ENCODE results near the gene LY6G5C.
A peak's percentile ranks its signal among the peaks of the same experiment; 100 is the strongest.

The LY6G5C gene, protein sequence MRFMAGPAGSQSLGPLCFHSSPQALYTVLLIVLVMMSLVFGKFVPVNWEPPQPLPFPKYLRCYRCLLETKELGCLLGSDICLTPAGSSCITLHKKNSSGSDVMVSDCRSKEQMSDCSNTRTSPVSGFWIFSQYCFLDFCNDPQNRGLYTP

DNA sequence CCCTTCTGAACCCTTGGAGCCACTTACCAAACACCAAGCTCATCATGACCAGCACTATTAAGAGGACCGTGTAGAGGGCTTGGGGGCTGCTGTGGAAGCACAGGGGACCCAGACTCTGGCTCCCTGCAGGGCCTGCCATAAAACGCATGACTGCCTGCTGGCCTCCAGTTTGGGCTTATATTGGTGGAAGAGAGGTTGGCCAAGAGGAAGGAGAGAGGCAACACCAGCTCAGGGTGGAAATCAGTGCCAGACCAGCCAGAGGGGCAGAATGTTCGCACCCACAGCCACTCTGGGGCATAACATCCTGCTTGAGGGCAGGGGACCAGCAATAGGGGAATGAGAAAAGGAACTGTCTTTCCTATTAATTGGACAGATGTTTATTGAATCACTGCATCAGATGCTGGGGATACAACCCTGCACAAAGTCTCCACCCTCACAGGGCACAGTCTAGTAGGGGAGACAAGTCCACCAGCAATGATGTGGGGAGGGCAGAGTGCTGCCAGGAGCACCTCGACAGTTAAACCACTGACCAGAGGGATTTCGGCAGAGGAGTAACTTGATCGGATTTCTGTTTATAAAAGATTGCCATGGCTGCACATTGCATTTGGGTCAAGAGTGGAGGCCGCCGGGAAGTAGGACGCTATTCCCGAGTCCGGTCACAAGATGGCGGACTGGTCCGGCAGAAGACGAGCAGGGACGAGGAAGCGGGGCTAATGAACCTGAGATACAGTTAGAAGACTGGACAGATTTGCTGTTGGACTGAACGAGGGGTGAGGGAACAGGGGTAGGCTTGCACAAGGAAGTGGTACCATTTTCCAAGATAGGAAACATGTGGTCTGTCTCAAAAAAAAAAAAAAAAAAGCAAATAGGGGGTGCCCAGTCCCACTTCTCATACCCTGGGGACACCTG is at the start of gene LY6G5C:
TSS of gene LY6G5C (minus strand) at position 842 of the 909 bp plus-strand sequence. CDS start at position 148, 694 bp downstream.
- DNase-seq, result peak; percentile 85

DNA sequence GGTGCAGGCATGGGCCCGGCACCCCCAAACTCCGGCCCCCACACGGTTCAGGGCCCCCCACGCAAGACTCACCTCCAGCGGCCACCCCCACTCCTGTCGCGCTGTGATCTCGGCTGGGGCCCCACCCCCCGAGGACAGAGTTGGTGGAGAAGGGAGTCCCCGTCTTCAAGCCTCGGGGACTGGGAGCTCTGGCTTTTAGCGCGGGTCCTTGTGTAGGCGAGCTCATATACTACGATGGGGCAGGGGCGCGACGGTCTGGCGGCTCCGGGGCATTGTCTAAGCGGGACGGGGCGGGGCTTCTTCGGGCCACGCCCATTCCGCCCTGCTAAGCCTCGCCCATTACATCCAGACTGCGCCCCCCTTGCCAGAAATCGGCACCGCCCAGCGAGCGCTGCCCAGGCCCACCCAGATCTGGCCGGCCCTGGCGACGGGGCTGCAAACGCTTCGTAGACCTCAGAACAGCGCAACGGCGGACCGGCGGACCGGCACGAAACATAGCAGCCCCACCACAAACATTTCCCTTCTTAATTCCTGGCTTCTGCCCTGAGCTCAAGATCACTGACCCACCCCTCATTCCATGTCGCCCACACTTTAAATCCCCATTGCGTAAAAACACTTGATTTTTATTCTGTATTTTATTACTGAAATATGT is 49.2 kb upstream of the LY6G5C start:
- DNase-seq, result peak; percentile 91

DNA sequence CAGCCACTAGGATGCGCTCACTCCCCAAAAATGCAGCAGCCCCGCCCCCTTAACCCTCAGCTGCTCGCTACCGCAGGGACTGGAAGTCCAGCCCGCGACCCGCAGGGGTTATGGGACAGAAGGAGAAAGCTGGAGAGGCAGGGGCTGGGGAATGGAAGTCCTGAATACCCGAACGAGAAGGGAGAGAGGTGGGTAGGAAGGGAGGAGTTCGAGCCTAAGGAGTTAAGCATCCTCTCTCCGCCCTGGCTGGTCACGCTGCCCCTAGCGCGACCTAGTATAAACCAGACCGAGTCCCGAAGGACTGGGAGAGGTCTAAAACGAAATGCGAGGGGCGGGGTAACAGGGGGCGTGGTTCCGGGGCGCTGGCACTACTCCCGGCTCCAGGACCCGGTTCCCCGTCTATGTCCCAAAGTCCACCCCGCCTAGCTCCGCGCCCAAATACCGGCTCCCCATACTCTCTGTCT is 48.7 kb upstream of the LY6G5C start:
- DNase-seq, result peak; percentile 90

DNA sequence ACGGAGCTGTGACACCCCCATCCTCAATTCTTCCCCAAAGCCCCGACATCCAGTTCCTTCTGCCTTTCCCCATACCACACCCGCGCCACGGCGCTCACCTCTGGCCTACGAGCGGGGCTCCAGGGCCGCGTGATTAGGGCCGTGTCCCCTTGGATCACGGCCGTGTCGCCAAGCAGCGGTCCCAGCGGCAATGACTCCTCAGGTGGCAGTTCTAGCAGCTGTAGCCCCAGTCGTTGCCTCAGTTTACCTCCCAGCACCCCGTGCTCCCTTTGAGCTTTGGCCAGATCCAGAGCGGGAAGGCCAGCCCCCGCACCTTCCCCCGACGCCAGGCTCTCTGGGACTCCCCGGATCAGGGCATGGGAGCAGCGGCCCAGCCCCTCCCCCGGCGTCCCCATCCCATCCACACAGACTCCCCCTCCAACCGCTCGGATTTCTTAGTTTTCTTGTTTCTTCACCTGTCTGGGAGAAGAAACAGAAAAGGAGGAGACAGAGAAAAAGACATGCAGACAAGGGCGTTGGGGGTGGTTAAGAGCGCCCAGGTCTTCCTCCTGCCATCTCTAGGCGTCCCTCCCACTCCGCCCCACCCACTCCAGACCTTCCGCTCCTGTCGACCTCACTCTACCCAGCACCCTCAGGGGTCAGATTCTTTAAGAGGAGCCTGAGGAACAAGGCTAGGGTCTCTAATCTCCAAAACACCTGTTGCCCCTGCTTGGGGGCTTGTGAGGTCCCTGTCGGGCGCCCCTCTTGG is 48.1 kb upstream of the LY6G5C start, which contains the start of gene DDAH2:
TSS of gene DDAH2 (minus strand) at position 533 of the 748 bp plus-strand sequence. CDS start at position 395, 138 bp downstream.
- DNase-seq, result no peak

DNA sequence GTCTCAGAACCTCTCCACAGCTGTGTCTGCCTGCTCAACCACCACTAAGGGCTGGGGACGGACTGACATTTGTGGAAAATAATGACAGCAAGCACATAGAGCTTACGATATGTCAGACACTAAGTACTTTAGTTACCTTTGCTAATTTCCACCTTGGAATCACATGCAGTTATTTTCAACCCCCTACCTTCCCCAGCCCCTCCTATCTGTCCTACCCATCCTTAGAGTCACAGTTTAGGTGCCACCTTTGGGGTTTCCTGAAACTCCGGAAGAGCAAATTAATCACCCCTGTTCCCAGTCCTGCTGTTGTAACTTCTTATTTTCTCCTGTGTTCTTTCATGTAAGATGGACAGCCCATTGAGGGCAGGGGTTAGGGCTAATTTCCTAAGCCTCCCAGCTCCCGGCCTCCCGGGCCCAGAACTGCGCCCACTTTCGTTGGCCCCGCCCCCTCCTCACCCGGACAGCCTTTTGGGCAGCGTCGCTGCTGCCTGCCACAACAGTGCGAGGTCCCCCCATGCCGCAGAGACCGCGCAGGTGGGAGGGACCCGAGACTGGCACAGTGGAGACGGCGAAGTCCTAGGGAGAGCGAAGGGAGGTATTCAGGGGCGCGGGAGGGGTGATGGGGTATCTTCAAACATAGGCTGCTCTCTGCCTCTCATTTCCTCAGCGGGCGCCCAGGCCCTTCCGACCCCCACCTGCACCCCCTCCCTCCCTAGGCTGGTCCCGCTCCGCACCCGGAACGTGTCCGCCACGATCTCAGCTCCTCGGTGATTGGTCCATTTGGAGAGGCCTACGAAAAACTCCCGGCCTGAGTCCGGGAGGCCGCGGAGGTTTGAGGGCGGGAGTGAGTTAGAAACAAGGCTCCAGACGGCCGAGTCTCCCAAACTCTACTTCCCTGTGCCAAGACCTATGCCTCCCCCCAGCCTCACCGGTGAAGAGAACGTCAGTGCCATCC is 47.1 kb upstream of the LY6G5C start:
- DNase-seq, result no peak

DNA sequence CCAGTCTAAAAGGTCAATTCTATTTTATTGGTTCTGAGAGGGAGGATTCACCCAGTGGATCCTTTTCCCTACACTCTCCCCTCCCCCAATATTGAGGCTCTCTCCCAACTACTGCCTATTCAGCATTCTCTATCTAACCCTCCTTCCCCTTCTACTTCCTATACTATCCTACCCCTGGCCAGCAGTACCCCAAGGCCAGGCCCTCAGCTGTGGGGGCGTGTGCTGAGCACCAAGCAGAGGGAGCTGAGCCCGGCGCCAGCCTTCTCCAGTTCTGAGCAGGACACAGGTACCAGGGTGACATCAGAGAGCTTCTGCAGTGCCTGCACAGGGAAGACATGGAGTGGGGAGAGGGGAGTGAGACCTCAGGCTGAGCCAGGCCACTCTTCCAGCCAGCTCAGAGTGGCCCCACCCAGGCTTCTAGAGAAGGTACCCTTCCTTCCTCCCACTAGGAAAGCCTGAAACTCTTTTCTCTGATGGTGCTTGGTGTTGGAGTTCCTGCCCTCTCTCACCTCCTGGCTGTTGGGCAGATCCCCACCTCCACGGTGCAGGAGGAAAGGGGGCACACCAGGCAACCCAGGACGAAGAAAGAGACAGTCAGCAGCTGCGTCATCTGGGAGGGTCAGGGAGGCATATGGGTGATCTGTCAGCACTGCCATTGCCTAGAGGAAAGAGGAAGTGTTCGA is 46.3 kb upstream of the LY6G5C start:
- no peak for DNase-seq

DNA sequence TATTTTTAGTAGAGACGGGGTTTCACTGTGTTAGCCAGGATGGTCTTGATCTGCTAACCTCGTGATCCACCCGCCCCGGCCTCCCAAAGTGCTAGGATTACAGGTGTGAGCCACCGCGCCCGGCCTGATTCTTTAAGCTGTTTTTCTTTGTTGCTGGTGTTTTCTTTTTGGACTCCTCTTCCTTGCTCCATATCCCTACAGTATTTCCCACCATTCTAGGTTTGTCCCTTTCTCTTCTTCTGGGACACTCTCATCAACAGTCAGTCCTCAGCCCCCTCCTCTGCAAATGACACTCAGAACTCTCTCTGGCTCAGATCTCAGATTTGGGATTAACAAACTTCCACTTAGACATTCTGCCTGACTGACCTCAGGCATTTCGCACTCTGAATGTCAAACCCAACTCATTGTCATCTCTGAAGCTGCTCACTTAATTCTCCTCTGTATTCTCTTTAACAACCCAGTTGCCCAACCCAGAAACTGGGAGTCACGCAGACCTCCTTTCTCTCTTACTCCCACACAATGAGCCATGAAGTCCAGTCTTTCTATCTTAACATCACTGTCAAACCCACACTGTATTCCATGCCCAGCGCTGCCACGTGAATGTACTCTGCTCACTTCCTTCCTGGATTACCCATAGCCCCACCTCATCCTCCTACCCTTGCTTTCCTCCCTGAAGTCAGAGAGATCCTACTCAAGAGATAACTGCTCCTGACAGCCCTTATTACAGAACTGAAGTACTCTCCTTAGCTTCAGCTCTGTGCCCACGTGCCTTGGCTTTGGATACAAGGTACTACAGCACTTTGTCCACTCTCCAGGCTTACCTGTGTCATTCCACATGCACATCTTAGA is 44.9 kb upstream of the LY6G5C start:
- no peak for DNase-seq

DNA sequence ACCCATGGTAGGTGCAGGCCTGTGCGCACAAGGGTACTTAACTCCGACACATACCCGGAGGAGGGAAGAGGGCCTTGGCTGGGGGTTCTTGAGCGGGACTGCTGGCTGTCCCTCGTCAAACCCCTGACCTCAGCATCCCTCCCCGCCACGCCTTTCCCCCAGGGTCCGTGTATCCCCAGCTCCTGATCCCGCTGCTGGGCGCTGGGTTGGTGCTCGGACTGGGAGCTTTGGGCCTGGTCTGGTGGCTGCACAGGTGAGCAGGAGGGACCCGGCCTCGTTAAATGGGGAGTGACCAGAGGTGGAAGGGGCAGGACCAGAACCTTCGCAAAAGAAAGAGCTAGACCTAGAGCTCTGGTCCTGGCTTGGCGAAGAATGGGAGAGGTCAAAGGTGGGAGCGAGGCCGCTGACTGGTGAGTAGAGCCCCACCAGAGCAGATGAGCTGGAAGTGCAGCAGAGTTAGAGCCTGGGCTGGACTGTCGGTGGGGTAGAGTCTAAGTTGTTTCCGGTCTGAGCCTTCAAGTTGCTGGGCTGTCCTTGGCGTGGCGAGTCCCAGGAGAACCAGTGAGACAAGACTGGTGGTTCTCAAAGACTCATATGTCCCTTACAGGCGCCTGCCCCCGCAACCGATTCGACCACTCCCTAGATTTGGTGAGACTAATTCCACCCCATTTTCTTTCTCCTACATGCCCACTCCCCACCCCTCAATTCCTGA is 43.3 kb upstream of the LY6G5C start:
- no peak for DNase-seq

DNA sequence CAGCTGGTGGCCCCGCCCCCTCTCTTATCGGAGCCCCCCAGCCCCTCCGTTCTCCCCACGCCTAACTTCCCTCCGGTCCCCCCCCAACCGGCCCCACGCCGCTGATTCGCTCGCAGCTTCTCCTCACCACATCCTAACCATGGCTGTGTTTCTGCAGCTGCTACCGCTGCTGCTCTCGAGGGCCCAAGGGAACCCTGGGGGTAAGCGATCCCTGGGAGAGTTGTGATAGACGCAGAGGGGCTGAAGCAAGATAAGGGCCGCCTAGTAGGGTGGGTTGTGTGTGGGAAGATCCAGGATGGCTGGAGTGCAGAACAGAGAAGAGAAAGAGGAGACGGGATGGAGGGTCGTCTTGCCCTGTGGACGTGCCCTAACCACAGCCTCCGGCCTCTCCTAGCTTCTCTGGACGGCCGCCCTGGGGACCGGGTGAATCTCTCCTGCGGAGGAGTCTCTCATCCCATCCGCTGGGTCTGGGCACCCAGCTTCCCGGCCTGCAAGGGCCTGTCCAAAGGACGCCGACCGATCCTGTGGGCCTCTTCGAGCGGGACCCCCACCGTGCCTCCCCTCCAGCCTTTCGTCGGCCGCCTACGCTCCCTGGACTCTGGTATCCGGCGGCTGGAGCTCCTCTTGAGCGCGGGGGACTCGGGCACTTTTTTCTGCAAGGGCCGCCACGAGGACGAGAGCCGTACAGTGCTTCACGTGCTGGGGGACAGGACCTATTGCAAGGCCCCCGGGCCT is 42.5 kb upstream of the LY6G5C start, which contains the start of gene MPIG6B:
TSS of gene MPIG6B (plus strand) at position 129 of the 735 bp plus-strand sequence. CDS start at position 140, 11 bp downstream.
- DNase-seq, result no peak

DNA sequence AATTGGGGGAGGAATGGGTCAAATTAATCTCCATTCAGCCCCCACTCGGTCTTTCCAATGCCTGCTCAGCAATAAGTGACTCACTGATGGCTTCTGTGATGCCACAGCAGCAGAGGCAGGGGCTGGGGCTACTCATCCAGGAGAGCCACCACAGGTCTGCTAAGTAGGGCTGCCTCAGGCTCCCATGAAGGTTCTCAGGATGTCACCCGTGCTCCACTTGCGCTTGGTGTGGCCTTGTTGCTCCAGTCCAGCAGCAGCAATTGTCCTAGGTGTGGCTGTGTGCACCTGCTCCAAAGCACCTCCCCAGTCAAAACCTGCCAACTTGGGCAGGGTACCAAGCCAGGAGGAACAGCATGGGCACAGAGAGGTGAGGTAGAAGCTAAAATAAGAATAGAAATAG is 41.3 kb upstream of the LY6G5C start:
- no peak for DNase-seq

DNA sequence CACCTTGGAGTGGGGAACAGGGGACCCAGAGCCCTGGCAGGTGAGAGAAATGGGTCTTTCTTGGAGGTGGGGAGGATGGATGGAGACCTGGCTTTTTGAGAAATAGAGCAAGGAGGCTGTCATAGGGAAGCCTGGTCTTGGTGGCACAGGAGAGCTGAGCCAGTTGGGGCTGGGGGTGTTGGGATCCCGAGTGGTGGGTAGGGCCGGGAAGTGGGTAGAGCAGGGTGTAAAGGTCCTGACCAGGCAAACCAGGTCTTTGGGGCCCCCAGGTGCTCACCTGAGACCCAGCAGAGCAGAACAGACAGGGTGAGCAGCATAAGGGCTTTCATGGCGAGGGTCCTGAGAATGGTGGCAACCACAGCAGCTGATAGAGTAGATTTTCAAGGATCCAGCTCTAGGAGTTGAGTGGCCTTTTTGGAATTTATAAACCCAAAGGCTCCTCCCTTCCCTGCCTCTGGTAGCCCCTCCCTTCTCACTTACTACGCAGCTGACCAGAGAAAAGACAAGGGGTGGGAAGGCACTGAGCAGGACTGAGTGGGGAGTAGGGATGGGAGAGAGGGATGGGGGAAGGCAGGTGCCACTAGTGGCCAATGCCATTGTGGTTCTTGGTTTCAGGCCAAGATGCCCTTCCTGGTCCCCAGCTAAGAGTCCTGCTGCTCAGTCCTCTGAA is 40.6 kb upstream of the LY6G5C start, which contains the start of gene LY6G6C:
TSS of gene LY6G6C (minus strand) at position 396 of the 670 bp plus-strand sequence. CDS start at position 329, 67 bp downstream.
- no peak for DNase-seq

DNA sequence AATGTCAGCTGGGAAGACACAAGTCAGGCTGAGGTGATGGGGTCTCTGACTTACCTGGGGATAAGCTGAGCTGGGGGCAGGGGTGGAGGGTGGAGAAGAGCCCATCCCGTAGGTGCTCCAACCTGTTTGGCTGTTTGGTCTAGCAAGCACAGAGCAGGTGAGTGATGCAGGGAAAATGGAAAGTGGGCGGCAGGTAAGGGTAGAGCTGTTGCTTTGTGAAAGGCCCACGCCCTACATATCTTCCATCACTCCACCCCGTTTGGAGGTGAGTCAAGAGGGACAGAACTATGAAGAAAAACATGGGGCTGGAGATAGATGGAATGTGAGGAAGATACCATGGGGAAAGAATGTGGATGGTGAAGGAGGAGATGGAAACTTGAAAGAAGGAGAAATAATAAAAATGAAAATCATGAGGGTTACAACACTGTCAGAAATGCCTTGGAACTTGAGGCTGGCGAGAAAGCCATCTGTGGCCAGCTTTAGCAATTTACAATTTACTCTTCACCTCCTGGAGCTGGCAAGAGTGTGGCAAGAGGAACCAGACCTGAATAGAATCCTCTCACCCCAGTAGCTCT is 39.4 kb upstream of the LY6G5C start:
- no peak for DNase-seq

DNA sequence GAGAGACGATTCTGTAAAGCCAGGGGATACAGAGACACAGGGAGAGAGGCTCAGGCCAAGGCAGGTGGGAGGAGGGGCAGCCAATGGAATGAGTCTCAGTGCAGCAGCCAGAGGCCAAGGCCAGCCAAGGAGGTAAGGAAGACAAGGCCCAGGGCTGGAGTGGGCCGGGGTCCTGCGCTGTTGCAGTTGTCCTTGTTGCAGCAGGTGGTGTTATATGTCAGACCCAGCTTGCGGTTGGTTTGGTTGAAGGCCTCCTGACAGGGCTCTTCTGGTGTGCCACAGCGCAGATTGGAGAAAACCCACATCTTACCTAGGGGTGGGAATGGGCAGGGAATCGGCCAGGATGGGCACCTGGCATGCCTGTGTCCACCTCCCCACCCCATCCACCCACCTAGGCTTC is 38.1 kb upstream of the LY6G5C start:
- no peak for DNase-seq

DNA sequence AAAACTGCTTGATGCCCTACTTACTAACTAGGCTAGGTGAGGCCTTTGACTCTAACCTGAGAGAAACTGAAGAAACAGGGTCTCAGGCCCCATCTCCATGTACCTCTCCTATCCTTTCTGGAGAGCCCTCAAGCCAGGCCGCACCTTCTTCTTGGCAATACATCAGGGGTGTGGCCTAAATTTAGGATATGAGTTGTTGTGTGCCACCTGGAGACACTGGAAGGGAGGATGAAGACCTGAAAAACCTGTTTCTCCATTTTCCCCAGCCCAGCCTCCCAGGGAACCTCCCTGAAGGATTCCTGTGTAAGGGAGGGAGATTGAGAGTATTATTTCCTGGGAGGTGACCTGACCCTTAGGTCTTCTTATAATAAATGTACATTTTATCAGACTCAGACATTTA is 37.4 kb upstream of the LY6G5C start:
- no peak for DNase-seq

DNA sequence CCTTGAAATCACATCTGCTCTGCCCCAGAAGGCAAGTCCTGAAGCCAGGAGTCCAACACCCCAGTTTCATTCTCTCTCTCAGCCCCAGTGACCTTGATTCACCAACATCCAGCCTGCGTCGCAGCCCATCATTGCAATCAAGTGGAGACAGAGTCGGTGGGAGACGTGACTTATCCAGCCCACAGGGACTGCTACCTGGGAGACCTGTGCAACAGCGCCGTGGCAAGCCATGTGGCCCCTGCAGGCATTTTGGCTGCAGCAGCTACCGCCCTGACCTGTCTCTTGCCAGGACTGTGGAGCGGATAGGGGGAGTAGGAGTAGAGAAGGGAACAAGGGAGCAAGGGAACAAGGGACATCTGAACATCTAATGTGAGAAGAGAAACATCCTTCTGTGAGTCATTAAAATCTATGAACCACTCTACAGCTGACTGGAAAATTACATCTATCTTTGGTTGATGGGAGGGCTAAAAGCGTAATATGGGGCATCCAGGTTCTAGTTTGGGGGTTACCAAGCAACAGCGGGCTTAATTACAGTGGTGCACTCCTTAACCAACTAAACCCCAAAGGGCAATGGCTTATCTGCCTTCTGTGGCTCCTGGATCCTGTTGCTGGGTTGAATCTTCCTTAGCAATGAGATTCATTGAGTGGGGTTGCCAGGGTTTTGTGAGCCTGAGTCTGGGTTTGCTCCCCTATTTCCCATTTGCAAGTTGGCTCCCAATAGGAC is 36.8 kb upstream of the LY6G5C start:
- DNase-seq, result no peak
